Type B pancreatic cell (in vitro differentiated cells): ENCODE data around the gene ENC1. TPM values are rescaled to one million over a fixed set of nuclear protein-coding genes. Genes with fewer than 3 reads are reported as not detected.

Source experiments
- DNase-seq: peaks from one replicate; pipeline ENCODE4 v3.0.0; 2021; ENCODE audit warnings: mixed read lengths; ENCODE audit not compliant: unreplicated experiment; ENCODE audit errors: extremely low spot score
- H3K27ac Mint-ChIP-seq: 2 replicates; pipeline ENCODE4 v1.8.0; 2021; ENCODE audit warnings: mild to moderate bottlenecking, mixed read lengths
- H3K27me3 Mint-ChIP-seq: 2 replicates; pipeline ENCODE4 v1.8.0; 2021; ENCODE audit warnings: mixed read lengths
- H3K36me3 Mint-ChIP-seq: 2 replicates; pipeline ENCODE4 v1.8.0; 2021; ENCODE audit warnings: mixed read lengths
- H3K4me1 Mint-ChIP-seq: one replicate; pipeline ENCODE4 v1.8.0; 2021; ENCODE audit warnings: mixed read lengths; ENCODE audit not compliant: unreplicated experiment
- H3K4me3 Mint-ChIP-seq: 2 replicates; pipeline ENCODE4 v1.8.0; 2021; ENCODE audit warnings: mild to moderate bottlenecking, mixed read lengths
- H3K9me3 Mint-ChIP-seq: 2 replicates; pipeline ENCODE4 v1.8.0; 2021; ENCODE audit warnings: mixed read lengths
- CTCF ChIP-seq: fragments of 200-600 bp; sonication (generic); conservative IDR thresholded peaks from 2 replicates; pipeline ENCODE4 v1.5.0; 2021; ENCODE audit warnings: antibody characterized with exemption, mild to moderate bottlenecking
- total RNA-seq: library from RNA; stranded (reverse); gene quantifications from 2 replicates; pipeline ENCODE4 v1.2.1, GENCODE V29; 2021; ENCODE audit warnings: low replicate concordance

ENC1 gene
- total RNA-seq, 1 donor from 2014 or later, result 83.2 TPM

- Mint-ChIP-seq H3K9me3 (peaks cover 4% of the 10 kb centered on the region), H3K4me1 (peaks cover 26% of the 10 kb centered on the region), H3K27ac (no peak overlapping the region), H3K36me3 (no peaks in the 10 kb centered on the region), H3K4me3 (no peak overlapping the region), H3K27me3 (no peaks in the 10 kb centered on the region)
- TF ChIP-seq CTCF, result no peak
- DNase-seq, result no peak
Measured at GRCh38 chr5:74581988-74582365, 58.6 kb downstream of the ENC1 start.

GRCh38 chr5:74580729-74581109 lies 59.8 kb downstream of the ENC1 start:
- Mint-ChIP-seq H3K27ac (peak overlapping the region; percentile 18), H3K27me3 (no peaks in the 10 kb centered on the region), H3K9me3 (peaks cover 4% of the 10 kb centered on the region), H3K4me3 (no peak overlapping the region), H3K36me3 (no peaks in the 10 kb centered on the region), H3K4me1 (peaks cover 25% of the 10 kb centered on the region)
- no peak for DNase-seq
- no peak for TF ChIP-seq CTCF

GRCh38 chr5:74579215-74579614 lies 61.3 kb downstream of the ENC1 start:
- TF ChIP-seq CTCF, result no peak
- Mint-ChIP-seq H3K27me3 (no peaks in the 10 kb centered on the region), H3K36me3 (no peaks in the 10 kb centered on the region), H3K4me3 (no peak overlapping the region), H3K4me1 (peaks cover 18% of the 10 kb centered on the region), H3K9me3 (peaks cover 4% of the 10 kb centered on the region), H3K27ac (no peak overlapping the region)
- DNase-seq, result no peak

- Mint-ChIP-seq H3K4me1 (peaks cover 25% of the 10 kb centered on the region), H3K9me3 (peaks cover 4% of the 10 kb centered on the region), H3K36me3 (no peaks in the 10 kb centered on the region), H3K27me3 (no peaks in the 10 kb centered on the region), H3K27ac (no peak overlapping the region), H3K4me3 (no peak overlapping the region)
- DNase-seq, result no peak
- TF ChIP-seq CTCF, result no peak
Measured at GRCh38 chr5:74578356-74579044, 62.0 kb downstream of the ENC1 start.

Other genes with a start within 250 kb of the ENC1 start
- gene HEXB, start 44.5 kb upstream of the ENC1 start, total RNA-seq, result 76.6 and 114 TPM in 2 replicates
- 30.9 and 32.0 TPM in 2 replicates for gene GFM2, start 126.4 kb upstream of the ENC1 start, total RNA-seq
- gene NSA2, start 126.5 kb upstream of the ENC1 start, total RNA-seq, result 73.5 and 77.2 TPM in 2 replicates
- gene FAM169A, start 225.7 kb upstream of the ENC1 start, total RNA-seq, result 14.5 and 25.4 TPM in 2 replicates